Endometrium (tissue), 2 donors: ENCODE measurements around the gene CCL4L2.
"Not testable (repeated sequence)": the region's sequence is repeated elsewhere in the genome, so short reads cannot be mapped to it uniquely, and the experiment has no call there.

Experiments used
- FAIRE-seq: peaks from 2 replicates; lab custom pipeline; 2012; peaks lifted over from hg19 to GRCh38; lab: Jason Lieb, UNC
- donor health status: control.
- donor health status: control.

Gene CCL4L2

GRCh38 chr17:36221581-36222100, 10.8 kb downstream of the CCL4L2 start:
- FAIRE-seq, result not testable (repeated sequence)

- not testable (repeated sequence) for FAIRE-seq
Observed at GRCh38 chr17:36222967-36223366, 12.1 kb downstream of the CCL4L2 start.

- FAIRE-seq, result not testable (repeated sequence)
Observed at GRCh38 chr17:36229644-36230043, 18.8 kb downstream of the CCL4L2 start.

- FAIRE-seq, result not testable (repeated sequence)
Observed at GRCh38 chr17:36242046-36242445, 31.2 kb downstream of the CCL4L2 start.
